HL-60 (cell line): ENCODE results near the gene ZNF282.

Experiments
- DNase-seq, 2 experiments: peaks; one replicate each; pipeline ENCODE4 v3.0.0-alpha.2; 2010 to 2020; ENCODE audit warnings: low read depth in 1 of 2, low spot score in 1 of 2
- H3K27ac ChIP-seq: fragments of 250-450 bp; sonication (Bioruptor Pico); replicated peaks from 2 replicates; pipeline ENCODE4 v1.5.1; 2020; ENCODE audit warnings: mild to moderate bottlenecking, moderate library complexity
- H3K27me3 ChIP-seq: fragments of 250-450 bp; sonication (Bioruptor Pico); 2 replicates; pipeline ENCODE4 v1.5.1; 2021; ENCODE audit warnings: mild to moderate bottlenecking, moderate library complexity; ENCODE audit not compliant: insufficient read depth, poor library complexity, severe bottlenecking
- H3K4me3 ChIP-seq: replicated peaks from 2 replicates; pipeline ENCODE4 v1.5.1; 2011; ENCODE audit warnings: mild to moderate bottlenecking, control low read depth, low read length; ENCODE audit not compliant: insufficient read depth
- CTCF ChIP-seq: IDR thresholded peaks from one replicate; pipeline ENCODE4 v1.5.1; 2011; ENCODE audit warnings: low read length, control low read depth, inconsistent platforms; ENCODE audit not compliant: insufficient read depth
- GABPA ChIP-seq: IDR thresholded peaks from 2 replicates; pipeline ENCODE4 v1.6.1; 2012; ENCODE audit warnings: low read depth
- POLR2AphosphoS5 ChIP-seq: IDR thresholded peaks from 2 replicates; pipeline ENCODE4 v1.6.1; 2012; ENCODE audit warnings: low read depth
- SPI1 ChIP-seq: IDR thresholded peaks from 2 replicates; pipeline ENCODE4 v1.6.1; 2012; ENCODE audit warnings: low read depth, mild to moderate bottlenecking, borderline replicate concordance
- TF ChIP-seq, protein P1 (sequence below): IDR thresholded peaks from 2 replicates; pipeline ENCODE4 v1.6.1; 2012; ENCODE audit warnings: low read depth; ENCODE audit not compliant: insufficient replicate concordance

Gene ZNF282

GRCh38 chr7:149196151-149196704 lies 882 bp downstream of the ZNF282 start:
- H3K27me3 ChIP-seq, result no peaks in the 10 kb centered on the region
- peak overlapping the region; percentile 79 for H3K27ac ChIP-seq
- H3K4me3 ChIP-seq, result peak overlapping the region; percentile 69
- TF ChIP-seq, protein P1, sequence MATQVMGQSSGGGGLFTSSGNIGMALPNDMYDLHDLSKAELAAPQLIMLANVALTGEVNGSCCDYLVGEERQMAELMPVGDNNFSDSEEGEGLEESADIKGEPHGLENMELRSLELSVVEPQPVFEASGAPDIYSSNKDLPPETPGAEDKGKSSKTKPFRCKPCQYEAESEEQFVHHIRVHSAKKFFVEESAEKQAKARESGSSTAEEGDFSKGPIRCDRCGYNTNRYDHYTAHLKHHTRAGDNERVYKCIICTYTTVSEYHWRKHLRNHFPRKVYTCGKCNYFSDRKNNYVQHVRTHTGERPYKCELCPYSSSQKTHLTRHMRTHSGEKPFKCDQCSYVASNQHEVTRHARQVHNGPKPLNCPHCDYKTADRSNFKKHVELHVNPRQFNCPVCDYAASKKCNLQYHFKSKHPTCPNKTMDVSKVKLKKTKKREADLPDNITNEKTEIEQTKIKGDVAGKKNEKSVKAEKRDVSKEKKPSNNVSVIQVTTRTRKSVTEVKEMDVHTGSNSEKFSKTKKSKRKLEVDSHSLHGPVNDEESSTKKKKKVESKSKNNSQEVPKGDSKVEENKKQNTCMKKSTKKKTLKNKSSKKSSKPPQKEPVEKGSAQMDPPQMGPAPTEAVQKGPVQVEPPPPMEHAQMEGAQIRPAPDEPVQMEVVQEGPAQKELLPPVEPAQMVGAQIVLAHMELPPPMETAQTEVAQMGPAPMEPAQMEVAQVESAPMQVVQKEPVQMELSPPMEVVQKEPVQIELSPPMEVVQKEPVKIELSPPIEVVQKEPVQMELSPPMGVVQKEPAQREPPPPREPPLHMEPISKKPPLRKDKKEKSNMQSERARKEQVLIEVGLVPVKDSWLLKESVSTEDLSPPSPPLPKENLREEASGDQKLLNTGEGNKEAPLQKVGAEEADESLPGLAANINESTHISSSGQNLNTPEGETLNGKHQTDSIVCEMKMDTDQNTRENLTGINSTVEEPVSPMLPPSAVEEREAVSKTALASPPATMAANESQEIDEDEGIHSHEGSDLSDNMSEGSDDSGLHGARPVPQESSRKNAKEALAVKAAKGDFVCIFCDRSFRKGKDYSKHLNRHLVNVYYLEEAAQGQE, result no peak
- no peak for TF ChIP-seq CTCF
- TF ChIP-seq POLR2AphosphoS5, result no peak; the same call in 1 of the 2 replicates
- TF ChIP-seq SPI1, result no peak
- TF ChIP-seq GABPA, result no peak
- no peak for DNase-seq

DNA sequence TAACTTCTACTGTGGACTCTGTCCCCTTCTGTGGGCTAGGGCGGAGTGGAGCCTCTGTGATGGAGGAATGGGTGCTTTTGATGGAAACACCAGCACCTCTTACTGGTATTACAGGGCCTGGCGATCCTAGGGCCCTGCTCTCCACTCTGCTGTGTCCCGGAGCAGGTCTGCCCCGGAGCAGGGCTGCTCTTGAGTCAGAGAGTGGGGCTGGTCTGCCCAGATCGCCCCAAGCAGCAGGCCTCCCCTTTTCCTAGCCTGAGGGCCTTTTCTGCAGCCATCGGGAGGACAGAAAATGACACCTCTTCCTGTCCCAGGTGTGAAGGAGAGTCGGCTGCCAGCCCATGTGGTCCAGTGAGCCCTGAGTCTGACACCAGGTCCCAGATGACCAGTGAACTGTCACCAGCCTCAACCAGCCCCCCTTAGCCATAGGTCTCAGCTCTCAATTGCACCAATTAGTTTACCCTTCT lies 1.4 kb downstream of the ZNF282 start:
- peak overlapping the region; percentile 69 for H3K4me3 ChIP-seq
- DNase-seq, result peak in 1 of 2 experiments; percentile 13
- TF ChIP-seq CTCF (no peak), POLR2AphosphoS5 (no peak), GABPA (no peak), SPI1 (no peak)
- TF ChIP-seq, protein P1, result no peak
- peak overlapping the region; percentile 79 for H3K27ac ChIP-seq
- no peaks in the 10 kb centered on the region for H3K27me3 ChIP-seq

DNA sequence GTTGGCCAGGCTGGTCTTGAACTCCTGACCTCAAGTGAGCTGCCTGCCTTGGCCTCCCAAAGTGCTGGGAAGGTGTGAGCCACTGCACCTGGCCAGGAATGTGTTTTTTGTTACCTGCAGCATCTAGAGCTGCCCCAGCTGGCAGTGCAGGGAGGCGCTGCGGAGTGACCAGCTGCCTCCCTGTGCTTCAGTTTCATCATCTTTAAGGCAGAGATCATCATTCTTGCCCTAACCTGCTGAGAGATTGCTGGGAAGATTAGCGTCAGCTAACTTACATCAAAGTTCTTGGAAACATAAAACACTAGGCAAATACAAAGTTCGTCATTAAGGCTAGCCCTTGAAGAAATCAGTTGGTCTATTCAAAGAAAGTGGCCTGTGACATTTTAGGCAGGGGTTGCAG lies 2.3 kb downstream of the ZNF282 start:
- TF ChIP-seq POLR2AphosphoS5 (no peak), CTCF (no peak), GABPA (no peak), SPI1 (no peak)
- TF ChIP-seq, protein P1, result no peak
- no peak overlapping the region for H3K27ac ChIP-seq
- no peak overlapping the region for H3K4me3 ChIP-seq
- no peak for DNase-seq
- H3K27me3 ChIP-seq, result no peaks in the 10 kb centered on the region
